Small intestine (tissue), 4 donors: ENCODE data around the gene SNRPA. TPM values are rescaled to one million over a fixed set of nuclear protein-coding genes. Genes with fewer than 3 reads are reported as not detected.

Experiments used
- polyA plus RNA-seq, 4 donors: library from polyadenylated mRNA; stranded (reverse) in 3 of 4; unstranded in 1 of 4; fragments of 200-250 nt in 3 of 4; fragments of 120-200 nt in 1 of 4; gene quantifications; one replicate each; pipeline versions ENCODE4 v1.2.1 to v1.2.3, GENCODE V29; 2013
- donor health status: healthy with polysubstance abuse.
- donor health status: Bipolar disorder and iron deficiency.
- donor health status: healthy.

Gene SNRPA
- polyA plus RNA-seq, 4 donors: 25.7 to 77.8 (median 52.7) TPM

Other genes starting within 250 kb of the SNRPA start
- gene SHKBP1, start 174.3 kb upstream of the SNRPA start, polyA plus RNA-seq: 10 to 100 TPM; 27.0 to 70.3 (median 60.4) TPM
- gene LTBP4, start 149.8 kb upstream of the SNRPA start, polyA plus RNA-seq: 100 to 1,000 TPM in 2 of 4 donors, 10 to 100 TPM in 2; 63.3 to 222 (median 116) TPM
- 10 to 100 TPM in 2 of 4 donors, 1 to 10 TPM in 2; 6.2 to 15.6 (median 9.9) TPM for gene NUMBL, start 60.6 kb upstream of the SNRPA start, polyA plus RNA-seq
- 10 to 100 TPM; 29.2 to 45.5 (median 42.8) TPM for gene COQ8B, start 34.3 kb upstream of the SNRPA start, polyA plus RNA-seq
- 10 to 100 TPM; 22.7 to 36.5 (median 25.5) TPM for gene ITPKC, start 34.1 kb upstream of the SNRPA start, polyA plus RNA-seq
- gene ACTMAP, start 726 bp upstream of the SNRPA start, polyA plus RNA-seq: 10 to 100 TPM; 12.1 to 27.5 (median 18.0) TPM
- gene MIA, start 24.3 kb downstream of the SNRPA start, polyA plus RNA-seq: 1 to 10 TPM in 3 of 4 donors, not detected in 1; 2.7 to 4.3 (median 3.2) TPM
- 10 to 100 TPM; 20.1 to 48.1 (median 43.1) TPM for gene RAB4B, start 27.0 kb downstream of the SNRPA start, polyA plus RNA-seq
- 100 to 1,000 TPM in 1 of 4 donors, 10 to 100 TPM in 3; 60.1 to 103 (median 81.3) TPM for gene EGLN2, start 48.0 kb downstream of the SNRPA start, polyA plus RNA-seq
- gene CYP2A6, start 99.2 kb downstream of the SNRPA start, polyA plus RNA-seq: under 1 TPM in 2 of 4 donors, not detected in 2; 0.04 to 0.18 TPM
- under 1 TPM in 1 of 4 donors, not detected in 3; 0.13 TPM for gene CYP2A7, start 131.0 kb downstream of the SNRPA start, polyA plus RNA-seq
- gene CYP2B6, start 240.1 kb downstream of the SNRPA start, polyA plus RNA-seq: 1 to 10 TPM; 3.8 to 9.7 (median 6.5) TPM